LoVo (cell line): ENCODE data around the gene HECW1.
"Not testable (repeated sequence)": the region's sequence is repeated elsewhere in the genome, so short reads cannot be mapped to it uniquely, and the experiment has no call there.

Source experiments
- DNase-seq: peaks from one replicate; pipeline ENCODE4 v3.0.0-alpha.2; 2016; ENCODE audit warnings: low spot score

HECW1 gene

GRCh38 chr7:43538404-43538771 lies 425.9 kb downstream of the HECW1 start:
- DNase-seq: no peak

GRCh38 chr7:43540471-43540870 lies 428.0 kb downstream of the HECW1 start:
- DNase-seq: no peak

- no peak for DNase-seq
Observed at GRCh38 chr7:43542716-43543115, 430.3 kb downstream of the HECW1 start.

GRCh38 chr7:43546231-43546630 lies 433.8 kb downstream of the HECW1 start:
- DNase-seq: no peak

- no peak for DNase-seq
Observed at GRCh38 chr7:43550427-43550826, 438.0 kb downstream of the HECW1 start.

GRCh38 chr7:43552122-43552521 lies 439.7 kb downstream of the HECW1 start:
- no peak for DNase-seq

GRCh38 chr7:43553999-43554398 lies 441.6 kb downstream of the HECW1 start:
- DNase-seq: peak; percentile 30

- DNase-seq: no peak
Observed at GRCh38 chr7:43554423-43554822, 442.0 kb downstream of the HECW1 start.

- DNase-seq: peak; percentile 25
Observed at GRCh38 chr7:43557831-43558495, 445.5 kb downstream of the HECW1 start.

GRCh38 chr7:43559171-43559945 lies 446.9 kb downstream of the HECW1 start:
- DNase-seq: no peak

- no peak for DNase-seq
Observed at GRCh38 chr7:43559946-43560335, 447.5 kb downstream of the HECW1 start.

- DNase-seq: no peak
Observed at GRCh38 chr7:43560742-43561330, 448.4 kb downstream of the HECW1 start.

- DNase-seq: no peak
Observed at GRCh38 chr7:43562383-43562782, 449.9 kb downstream of the HECW1 start.

- no peak for DNase-seq
Observed at GRCh38 chr7:43565786-43566185, 453.3 kb downstream of the HECW1 start.

GRCh38 chr7:43568529-43568928 lies 456.1 kb downstream of the HECW1 start:
- DNase-seq: no peak

- DNase-seq: no peak
Observed at GRCh38 chr7:43569424-43569823, 457.0 kb downstream of the HECW1 start.

- DNase-seq: no peak
Observed at GRCh38 chr7:43570688-43571365, 458.4 kb downstream of the HECW1 start.

- peak; percentile 83 for DNase-seq
Observed at GRCh38 chr7:43572516-43573049, 460.1 kb downstream of the HECW1 start.

- DNase-seq: not testable (repeated sequence)
Observed at GRCh38 chr7:43573832-43574231, 461.4 kb downstream of the HECW1 start.

- no peak for DNase-seq
Observed at GRCh38 chr7:43575506-43575905, 463.1 kb downstream of the HECW1 start.

GRCh38 chr7:43576241-43576640 lies 463.8 kb downstream of the HECW1 start:
- no peak for DNase-seq

GRCh38 chr7:43577485-43577951 lies 465.1 kb downstream of the HECW1 start:
- peak; percentile 90 for DNase-seq
